MM.1S (cell line): ENCODE results near the gene GPR89B.
"Not testable (repeated sequence)": the region's sequence is repeated elsewhere in the genome, so short reads cannot be mapped to it uniquely, and the experiment has no call there.

Experiments
- EZH2 ChIP-seq: fragments of 300-600 bp; sonication (generic); optimal IDR thresholded peaks from 2 replicates; pipeline ENCODE3; 2017; ENCODE audit warnings: low read depth, mild to moderate bottlenecking, antibody characterized with exemption, low read length, mixed read lengths
- TF ChIP-seq, protein P1 (sequence below): fragments of 300-600 bp; sonication (generic); IDR thresholded peaks from 2 replicates; pipeline ENCODE4 v1.5.1; 2016; ENCODE audit warnings: antibody characterized with exemption, low read length, mixed read lengths

DNA sequence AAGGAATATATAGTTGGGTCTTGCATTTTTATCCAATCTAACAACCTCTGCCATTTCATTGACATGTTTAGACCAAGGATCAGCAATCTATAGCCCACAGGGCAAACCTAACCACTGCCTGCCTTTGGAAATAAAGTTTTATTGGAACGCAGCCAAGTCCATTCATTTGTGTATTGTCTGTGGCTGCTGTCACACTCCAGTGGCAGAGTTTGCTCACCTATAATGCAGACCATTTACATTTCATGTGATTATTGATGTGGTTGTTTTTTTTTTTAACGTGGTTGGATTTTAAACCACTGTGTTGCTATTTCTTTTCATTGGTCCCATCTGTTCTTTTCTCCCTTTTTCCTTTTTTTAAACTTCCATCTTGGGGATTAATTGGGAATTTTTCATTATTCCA, 57.2 kb downstream of the GPR89B start:
- TF ChIP-seq, protein P1, sequence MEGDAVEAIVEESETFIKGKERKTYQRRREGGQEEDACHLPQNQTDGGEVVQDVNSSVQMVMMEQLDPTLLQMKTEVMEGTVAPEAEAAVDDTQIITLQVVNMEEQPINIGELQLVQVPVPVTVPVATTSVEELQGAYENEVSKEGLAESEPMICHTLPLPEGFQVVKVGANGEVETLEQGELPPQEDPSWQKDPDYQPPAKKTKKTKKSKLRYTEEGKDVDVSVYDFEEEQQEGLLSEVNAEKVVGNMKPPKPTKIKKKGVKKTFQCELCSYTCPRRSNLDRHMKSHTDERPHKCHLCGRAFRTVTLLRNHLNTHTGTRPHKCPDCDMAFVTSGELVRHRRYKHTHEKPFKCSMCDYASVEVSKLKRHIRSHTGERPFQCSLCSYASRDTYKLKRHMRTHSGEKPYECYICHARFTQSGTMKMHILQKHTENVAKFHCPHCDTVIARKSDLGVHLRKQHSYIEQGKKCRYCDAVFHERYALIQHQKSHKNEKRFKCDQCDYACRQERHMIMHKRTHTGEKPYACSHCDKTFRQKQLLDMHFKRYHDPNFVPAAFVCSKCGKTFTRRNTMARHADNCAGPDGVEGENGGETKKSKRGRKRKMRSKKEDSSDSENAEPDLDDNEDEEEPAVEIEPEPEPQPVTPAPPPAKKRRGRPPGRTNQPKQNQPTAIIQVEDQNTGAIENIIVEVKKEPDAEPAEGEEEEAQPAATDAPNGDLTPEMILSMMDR = not testable (repeated sequence)
- not testable (repeated sequence) for TF ChIP-seq EZH2
